NCI-H2196 treated with DMSO at 0.1 percent for 48 hours (cell line): Measurements from ENCODE around the gene CFAP58.

Source experiments
- DNase-seq: peaks from one replicate; lab custom pipeline; 2025; ENCODE audit not compliant: unreplicated experiment; lab: John Stamatoyannopoulos, UW

CFAP58 gene, protein sequence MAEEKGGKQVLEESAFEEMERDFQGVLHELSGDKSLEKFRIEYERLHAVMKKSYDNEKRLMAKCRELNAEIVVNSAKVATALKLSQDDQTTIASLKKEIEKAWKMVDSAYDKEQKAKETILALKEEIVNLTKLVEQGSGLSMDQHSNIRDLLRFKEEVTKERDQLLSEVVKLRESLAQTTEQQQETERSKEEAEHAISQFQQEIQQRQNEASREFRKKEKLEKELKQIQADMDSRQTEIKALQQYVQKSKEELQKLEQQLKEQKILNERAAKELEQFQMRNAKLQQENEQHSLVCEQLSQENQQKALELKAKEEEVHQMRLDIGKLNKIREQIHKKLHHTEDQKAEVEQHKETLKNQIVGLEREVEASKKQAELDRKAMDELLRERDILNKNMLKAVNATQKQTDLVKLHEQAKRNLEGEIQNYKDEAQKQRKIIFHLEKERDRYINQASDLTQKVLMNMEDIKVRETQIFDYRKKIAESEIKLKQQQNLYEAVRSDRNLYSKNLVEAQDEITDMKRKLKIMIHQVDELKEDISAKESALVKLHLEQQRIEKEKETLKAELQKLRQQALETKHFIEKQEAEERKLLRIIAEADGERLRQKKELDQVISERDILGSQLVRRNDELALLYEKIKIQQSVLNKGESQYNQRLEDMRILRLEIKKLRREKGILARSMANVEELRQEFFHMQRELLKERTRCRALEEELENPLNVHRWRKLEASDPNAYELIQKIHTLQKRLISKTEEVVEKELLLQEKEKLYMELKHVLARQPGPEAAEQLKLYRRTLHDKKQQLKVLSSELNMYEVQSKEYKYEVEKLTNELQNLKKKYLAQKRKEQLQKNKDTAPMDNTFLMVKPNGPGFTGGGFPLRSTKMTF

DNA sequence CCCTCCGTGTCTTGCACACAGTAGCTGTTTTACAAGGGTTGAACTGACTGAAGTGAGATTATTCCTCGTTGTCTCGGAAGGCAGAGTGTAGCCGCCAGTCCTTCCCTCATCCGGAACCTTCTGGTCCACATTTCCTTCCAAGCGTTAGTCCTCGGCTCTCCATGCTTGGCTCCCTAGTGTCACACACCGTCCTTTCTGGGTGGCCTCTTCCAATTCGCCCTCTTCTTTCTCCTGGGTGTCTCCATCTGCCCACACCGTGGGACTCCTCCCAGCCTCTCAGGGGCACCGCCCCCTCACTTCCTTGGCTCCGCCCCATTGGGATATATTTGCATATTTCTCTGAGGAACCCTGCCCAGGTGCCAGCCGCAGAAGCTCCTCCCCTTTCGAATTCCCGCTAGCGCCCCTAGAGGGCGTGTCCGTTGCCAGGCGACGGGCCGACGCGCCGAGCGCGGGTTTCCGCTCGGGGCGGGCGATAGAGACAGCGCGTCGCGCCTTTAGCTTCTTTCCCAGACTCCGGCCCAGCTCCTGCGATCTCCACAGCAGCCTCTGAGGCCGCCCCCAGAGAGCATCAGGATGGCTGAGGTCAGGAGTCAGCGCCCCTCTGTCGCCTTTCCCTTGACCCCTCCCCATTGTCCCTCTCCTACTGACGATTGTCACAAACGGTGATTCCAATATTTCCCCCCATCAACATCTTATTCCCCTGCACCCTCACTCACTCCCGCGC, at the start of gene CFAP58:
Gene CFAP58, plus strand, starts transcription at position 509 of the 724 bp plus-strand sequence. Its CDS starts 65 bp downstream, at position 574.
- DNase-seq, result peak; percentile 51

DNA sequence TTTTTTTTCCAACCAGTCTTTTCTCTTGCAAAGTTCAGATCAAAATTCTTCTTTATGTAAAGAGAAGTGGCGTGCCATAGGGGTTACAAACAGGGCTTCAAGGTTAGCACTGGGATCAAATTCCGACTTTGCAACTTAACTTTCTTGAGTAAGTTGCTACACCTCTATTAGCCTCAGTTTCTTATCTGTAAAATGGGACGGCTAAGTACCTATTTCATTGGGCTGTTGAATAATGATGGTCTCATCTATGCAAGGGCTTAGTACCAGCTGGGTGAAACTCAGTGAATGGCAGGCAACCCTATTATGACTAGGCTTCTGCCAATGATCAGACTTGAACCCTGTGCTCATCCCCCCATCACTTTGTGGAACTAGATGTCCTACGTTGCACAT, 49.3 kb upstream of the CFAP58 start:
- no peak for DNase-seq

DNA sequence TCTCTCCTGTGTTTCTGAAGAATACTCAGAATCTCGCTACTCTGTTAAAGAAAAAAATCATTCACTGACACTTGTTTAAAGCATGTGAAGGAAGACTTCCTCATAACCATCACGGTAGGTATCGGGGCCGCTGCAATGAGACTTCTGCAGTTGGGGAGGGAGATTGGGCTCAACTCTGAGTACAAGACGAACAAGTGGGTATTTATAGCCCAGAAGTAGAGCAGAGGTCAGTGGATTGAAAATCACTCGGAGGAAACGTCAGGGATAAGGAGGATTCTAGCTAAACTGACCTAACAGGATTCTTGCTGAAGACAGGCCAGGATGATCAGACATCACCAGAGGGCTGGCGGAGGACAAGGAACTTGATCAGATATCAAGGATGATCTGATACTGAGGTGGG, 48.7 kb upstream of the CFAP58 start:
- no peak for DNase-seq

DNA sequence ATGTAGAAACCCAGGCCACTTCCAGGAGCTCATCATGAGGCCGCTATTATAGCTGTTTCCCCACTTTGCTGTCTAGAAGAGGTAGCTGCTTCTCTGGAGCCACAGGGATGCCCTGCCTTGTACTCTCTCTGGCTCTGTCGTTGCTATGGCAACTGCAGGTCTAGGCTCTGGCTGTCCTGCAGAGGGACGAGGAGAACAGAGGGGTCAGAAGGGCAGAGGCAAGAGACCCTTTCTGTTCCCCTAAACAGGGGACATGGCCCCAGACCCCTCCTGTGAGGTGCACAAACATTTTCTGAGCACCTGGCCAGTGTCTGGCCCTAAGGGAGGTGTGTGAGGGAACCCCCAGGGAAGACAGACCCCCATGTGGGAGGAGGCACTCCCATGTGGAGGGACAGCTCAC, 46.7 kb upstream of the CFAP58 start:
- no peak for DNase-seq

DNA sequence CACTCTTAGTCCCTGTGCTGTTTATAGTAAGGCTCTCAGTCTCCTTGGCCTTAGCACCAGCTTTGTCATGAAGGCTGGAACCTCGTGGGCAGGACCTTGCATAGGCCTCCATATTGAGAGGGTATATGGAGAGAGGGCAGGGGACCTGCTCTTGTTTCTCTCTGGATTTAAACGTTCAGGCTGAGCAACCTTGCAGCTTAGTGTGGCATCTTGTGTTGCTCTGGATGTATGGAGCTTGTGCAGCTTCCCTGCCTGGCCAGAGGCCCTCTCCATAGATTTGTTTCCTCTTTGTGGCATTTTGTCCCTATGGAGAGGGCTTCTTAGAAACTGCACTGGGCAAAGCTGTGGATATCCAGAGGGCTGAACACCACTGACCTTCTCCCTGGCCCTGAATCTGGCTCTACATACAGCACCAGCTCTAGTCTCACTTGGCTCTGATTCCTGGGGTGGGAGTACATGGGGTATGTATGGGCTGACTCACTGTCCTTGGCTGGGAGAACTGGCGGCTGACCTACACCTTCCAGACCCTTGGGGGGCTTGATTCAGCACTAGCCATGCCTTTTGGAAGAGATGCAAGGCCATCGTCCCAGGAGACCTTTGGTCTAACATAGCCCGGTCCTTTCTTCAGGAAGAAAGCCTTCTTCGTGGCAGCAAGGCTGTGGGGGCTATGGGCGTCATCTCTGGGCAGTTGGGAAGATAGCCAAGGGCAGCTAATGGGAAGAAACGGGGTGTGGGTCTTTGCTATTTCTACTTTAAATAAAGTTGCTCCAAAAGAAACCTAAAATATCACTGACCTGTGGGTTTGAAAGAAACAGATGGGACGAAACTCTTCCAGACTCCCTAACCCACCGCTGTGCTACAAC, 45.8 kb upstream of the CFAP58 start:
- DNase-seq, result no peak

DNA sequence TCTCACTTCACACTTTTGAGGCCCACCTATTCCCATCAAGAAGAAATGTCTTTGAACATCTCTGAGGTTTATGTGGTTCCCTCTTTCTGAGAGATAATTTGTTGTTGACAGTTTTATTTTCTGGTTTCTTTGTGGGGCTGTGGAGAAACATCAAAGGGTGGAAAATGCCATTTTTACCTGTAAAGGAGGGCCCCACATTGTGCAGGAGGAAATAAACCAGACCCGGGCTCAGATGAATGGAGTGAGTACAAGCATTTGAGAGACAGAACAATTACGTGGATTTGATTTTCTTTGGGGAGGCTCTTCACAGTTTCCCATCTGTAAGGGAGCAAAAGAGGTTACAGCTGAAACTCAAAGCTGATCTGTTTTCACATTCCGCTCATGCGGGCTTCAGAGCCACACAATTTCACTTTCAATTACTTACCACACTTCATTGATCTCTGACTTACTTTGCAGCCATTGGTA, 45.2 kb upstream of the CFAP58 start:
- no peak for DNase-seq

DNA sequence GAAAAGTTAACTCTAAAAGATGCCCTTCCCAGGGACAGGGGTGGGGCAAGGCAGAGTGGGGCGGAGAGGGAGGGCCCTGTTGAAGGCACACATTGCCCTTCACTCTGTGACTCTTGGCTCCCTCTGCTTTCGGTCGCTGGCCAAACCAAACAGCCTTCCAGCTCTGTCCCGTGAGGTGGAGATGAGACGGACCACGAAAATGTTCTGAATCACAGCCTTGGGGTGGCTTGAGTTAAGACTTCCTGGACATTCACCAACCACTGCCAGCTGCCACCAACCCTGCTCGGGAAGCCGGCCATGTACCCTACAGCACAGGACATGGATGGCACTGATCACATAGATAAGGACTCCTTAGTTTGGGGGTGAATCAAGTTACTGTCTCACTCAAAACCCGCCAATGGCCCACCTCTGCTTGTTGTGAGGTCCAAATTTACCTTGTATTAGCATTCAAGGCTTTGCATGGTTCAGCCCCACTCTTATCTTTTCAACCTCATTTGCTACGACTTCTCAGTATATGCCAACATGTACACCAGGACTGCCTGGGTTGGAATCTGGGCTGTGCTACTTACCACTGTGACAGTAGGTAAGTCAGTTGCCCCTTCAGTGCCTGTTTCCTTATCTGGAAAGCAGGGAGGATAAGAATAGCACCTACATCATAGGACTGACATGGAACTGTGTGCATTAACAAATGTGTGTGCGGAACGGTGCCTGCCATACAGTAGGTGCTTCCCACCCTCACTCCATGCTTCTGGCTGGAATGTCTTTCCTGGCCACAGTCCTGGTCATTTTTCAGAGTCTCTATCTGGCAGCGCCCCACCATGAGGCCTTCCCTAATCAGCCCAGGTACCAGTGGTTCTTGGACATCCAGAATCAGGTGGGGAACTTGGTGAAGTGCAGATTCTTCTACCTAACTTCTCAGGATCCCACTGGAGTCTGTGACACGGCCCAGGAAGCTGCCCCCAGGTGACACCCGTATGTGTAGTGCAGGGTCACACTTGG, 43.4 kb upstream of the CFAP58 start:
- no peak for DNase-seq

DNA sequence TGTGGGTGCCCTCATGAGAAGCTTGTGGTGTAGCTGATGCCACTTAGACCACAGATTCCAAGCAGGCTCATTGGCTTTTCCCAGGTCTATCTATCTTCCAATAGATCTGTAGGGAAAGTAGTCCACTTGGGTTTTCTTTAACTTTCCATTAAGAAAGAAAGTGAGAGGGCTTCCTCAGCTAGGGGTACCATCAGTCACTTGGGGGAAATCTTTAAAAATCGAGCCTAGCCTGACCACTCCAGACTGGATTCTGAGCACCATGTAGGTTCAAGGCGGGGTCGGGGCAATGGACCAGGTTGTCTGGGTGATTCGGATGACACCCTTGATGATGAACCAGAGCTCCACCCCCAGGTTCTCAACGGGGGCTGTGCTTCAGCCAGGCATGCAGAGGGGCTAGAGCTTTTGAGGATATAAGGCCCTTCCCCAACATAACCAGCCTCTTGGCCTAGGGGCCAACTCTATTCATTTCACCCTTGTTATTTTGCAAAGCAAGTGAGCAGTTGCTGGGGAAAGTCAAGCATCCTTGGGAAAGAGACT, 42.4 kb upstream of the CFAP58 start:
- DNase-seq, result no peak

DNA sequence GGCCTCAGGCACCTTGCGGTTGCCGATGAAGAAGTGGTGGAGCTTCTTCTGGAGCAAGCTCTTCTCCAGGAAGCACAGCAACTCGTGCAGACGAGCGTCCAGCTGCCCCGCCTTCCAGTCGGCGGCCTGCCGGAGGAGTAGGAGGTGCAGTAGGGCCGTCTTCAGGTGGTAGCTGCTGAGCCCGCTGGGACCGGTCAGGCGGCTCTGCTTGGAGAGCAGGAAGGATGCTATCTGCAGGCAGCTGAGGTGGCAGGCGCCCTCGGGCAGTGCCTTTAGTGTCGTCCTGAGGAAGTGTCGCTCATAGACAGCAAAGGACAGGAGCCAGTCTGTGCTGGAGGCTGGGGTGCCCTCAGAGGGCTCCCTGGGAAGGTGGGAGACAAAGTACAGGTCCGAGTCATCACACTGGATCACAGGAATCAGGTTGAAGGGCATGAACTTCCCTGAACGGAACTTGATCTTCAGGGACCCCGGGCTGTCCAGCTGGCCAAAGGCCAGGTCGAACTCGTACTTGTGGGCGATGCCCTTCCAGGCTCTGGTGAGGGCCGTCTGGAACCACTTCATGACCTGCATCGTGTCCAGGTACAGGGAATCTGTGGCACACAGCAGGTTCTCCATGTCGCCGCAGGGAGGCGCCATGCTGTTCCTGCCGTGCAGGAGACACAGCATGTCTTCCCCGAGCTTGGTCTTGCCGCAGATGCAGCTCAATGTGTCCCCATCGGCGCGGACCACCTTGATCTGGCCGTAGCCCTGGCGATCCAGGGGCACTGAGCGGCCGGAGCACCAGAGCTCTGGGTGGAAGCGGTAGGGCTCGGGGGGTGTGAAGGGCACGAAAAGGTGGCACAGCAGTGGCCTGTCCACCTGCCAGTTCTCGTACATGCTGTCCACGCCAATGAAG, 38.8 kb upstream of the CFAP58 start:
- DNase-seq, result no peak

DNA sequence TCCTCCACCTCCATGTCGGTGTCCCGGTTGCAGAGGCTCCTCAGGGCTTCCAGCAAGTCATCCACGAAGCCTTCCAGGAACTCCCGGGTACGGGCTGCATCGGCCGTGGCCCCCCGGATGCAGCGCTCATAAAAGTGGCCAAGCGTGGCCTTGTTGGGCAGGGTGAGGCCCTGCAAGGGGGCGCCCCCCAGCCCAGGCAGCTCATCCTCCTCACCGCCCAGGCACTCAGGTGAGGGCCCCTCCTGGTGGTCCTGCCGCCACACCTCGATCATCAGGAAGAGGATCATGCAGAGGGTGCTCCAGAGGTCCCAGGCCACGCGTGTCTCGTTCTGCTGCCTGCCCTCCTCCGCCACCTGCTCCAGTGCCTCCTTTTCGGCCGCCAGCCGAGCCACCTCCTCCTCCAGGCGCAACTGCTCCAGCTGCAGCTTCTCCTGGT, 38.1 kb upstream of the CFAP58 start:
- no peak for DNase-seq

DNA sequence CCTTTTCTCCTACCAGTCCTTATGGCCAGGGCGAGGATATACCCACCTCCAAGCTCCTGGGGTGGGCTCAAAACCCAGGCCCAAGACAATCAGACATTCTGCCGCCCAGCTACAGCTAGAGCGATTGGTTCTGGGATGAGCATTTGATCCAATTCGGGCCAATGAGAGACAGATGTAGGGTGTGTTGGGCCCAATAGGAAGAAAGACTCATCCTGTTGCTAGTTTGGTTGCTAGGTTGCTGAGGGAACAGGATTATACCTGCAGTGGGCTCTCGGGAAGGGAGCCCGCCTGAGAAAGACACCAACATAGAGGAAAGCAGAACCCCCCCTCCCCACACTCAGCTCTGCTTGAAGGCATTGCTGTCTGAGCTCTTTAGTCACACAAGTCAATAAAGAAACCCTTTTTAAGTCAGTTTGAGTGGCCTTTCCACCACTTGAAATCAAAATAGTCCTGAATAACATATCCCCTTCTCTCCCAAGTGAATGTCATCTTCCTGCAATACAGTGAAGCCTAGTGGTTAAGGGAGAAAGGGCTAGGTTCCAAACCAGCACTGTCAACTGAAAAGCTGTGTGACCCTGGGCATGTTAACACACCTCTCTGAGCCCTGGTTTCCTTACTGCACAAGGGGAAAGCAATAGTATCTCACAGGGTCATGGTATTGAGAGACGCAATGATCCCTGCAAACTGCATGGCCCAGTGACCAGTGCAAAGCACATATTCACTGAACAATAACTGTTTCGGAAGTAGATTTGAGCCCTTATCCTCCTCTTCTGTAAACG, 37.1 kb upstream of the CFAP58 start:
- no peak for DNase-seq

DNA sequence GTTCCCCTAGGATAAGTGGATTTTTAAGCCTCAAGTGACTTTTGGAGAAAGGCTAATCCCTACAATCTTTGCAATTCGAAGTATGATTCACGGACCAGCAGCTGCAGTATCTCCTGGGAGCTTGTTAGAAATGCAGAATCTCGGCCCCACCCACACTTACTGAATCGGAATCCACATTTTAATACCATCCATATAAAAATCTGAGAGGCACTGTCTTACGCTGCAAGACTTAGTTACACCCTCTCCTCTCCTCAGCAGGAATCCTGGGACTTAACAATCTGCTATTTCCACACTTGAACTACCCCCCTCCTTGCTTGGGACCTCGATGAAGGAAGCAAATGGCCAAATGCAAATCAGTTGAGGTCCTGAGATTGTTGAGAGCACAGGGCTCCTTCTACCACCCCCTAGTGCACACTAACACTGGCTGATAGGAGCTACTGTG, 36.3 kb upstream of the CFAP58 start:
- no peak for DNase-seq

DNA sequence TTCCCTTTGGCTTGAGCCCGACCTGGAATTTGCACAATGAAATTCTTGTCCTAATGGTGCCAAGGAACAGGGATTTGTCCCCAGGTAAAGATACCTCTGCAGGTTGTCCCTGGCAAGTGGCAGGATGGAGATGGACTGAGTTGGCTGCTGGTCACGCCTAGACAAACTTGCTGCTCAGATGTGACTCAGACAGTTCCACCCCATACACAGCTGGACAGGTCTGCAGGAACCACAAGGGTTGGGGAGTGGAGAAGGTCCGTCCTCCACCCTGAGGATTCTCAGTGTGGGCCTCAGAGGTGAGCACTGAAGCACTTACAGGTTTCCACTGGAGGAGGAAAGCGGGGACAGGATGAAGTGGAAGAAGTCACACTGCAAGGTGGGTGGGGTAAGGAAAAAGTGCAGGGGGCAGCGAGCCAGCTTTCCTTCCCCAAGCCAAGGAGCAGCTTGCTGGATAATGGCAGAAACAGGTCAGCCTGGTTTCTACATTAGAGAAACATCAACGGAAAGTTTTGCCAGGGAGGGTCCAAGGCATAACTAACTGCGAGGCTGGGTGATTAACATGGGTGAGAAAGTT, 35.8 kb upstream of the CFAP58 start:
- DNase-seq, result no peak

DNA sequence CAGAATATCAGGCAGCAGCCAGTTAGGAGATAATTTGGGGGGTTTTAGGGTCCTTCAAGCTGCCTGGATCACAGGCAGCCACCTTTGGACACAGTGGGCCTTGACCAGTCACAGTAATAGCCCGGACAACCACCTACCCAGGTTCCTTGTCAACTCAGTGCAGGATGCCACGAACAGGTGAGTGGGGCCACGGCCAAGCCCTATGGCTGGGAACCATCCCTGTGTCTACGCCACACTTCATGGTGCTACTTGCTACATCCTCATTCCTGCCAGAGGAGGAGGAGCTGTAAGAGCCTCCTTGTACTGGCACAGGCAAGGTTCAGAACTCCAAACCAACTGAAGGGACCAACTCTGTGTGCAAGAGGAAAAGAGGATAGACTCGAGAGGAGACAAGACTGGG, 35.3 kb upstream of the CFAP58 start:
- DNase-seq, result no peak

DNA sequence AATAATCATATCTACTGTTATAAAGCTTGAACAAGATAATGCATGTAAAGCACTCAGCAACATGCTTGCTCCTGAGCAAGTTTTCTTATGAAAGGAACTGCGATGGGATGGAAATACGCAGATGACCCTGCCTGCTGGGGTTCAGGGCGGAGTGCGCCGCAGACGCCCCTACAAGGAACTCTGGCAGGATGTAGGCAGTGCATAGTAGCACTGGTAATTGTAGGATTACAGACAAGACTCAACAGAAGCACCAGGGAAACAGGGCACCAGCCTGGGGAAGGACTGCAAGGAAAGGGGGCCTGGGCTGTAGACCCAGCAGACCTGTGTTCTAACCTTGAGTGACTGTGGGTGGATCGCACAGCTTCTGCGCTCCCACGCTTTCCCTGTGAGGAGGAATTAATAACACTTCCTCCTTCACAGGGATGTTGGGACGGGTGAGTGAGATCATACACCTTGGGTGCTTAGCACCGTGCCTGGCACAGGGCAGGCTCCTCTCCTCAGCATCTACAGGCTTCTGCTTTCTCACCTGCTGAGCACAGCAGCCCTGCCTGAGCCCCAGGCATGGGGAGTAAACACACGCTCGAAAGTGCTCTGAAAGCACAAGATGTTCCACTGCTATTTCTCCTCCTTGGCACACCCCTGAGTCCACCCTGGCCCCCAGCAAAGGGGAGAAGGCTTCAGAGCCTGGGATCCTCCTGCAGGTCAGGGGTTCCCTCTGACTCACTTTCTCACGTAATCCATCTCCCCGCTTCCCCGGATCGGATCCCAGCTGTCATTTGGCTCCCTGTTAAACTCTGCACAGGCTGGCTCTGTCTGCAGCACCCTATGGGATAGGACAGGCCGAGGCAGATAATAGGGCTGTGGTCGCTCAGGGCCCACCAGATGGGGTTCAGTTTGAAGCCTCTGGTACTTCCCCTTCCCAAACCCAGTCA, 34.6 kb upstream of the CFAP58 start:
- no peak for DNase-seq

DNA sequence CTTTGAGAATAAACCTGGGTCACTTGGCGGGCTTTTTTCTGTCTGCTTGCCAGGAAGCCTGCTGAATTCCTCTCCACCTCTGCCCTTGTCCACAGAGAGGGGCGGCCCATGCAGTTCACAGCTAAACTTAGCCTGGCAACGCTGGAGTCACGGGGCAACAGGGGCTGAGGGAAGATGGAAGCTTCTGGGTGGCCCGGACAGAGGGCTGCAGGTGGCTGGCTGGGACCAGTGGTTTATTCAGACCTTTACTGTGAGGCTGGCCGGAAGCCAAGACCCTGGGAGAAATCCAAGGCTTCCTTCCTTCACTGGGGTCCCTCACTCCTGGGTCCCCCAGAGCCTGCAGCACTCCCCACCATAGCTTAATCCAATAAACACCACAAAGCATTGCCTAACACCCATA, 32.4 kb upstream of the CFAP58 start:
- DNase-seq, result no peak
